CD4-positive, alpha-beta T cell treated with Interleukin-17A for 1 hour (primary cell): ENCODE results near the gene TOR1AIP1.
A peak's percentile ranks its signal among the peaks of the same experiment; 100 is the strongest.
"Not testable (repeated sequence)": the region's sequence is repeated elsewhere in the genome, so short reads cannot be mapped to it uniquely, and the experiment has no call there.

Experiments
- DNase-seq: peaks from one replicate; pipeline ENCODE4 v3.0.0-alpha.2; 2020

Gene TOR1AIP1

GRCh38 chr1:179882253-179883039 lies at the start of gene TOR1AIP1:
Gene TOR1AIP1, plus strand, starts transcription at chr1:179882285. Its CDS starts 218 bp downstream, at chr1:179882503.
- peak; percentile 99 for DNase-seq

GRCh38 chr1:179836686-179837445 lies 45.2 kb upstream of the TOR1AIP1 start:
- not testable (repeated sequence) for DNase-seq

- no peak for DNase-seq
These were observed 42.0 kb upstream of the TOR1AIP1 start for GRCh38 chr1:179840107-179840506.

- DNase-seq, result no peak
These were observed 33.9 kb upstream of the TOR1AIP1 start for GRCh38 chr1:179848233-179848632.

- DNase-seq, result no peak
These were observed 29.0 kb upstream of the TOR1AIP1 start for GRCh38 chr1:179853102-179853501.

GRCh38 chr1:179855831-179856230 lies 26.3 kb upstream of the TOR1AIP1 start:
- not testable (repeated sequence) for DNase-seq

- no peak for DNase-seq
These were observed 25.8 kb upstream of the TOR1AIP1 start for GRCh38 chr1:179856296-179856695.

GRCh38 chr1:179857009-179857408 lies 25.1 kb upstream of the TOR1AIP1 start:
- no peak for DNase-seq

- no peak for DNase-seq
These were observed 21.4 kb upstream of the TOR1AIP1 start for GRCh38 chr1:179860652-179861051.

GRCh38 chr1:179865377-179865776 lies 16.7 kb upstream of the TOR1AIP1 start:
- DNase-seq, result no peak

GRCh38 chr1:179866616-179867015 lies 15.5 kb upstream of the TOR1AIP1 start:
- DNase-seq, result no peak

- DNase-seq, result peak; percentile 64
These were observed 14.4 kb upstream of the TOR1AIP1 start for GRCh38 chr1:179867493-179868330.

- no peak for DNase-seq
These were observed 11.2 kb upstream of the TOR1AIP1 start for GRCh38 chr1:179870870-179871269.

GRCh38 chr1:179871940-179872339 lies 10.1 kb upstream of the TOR1AIP1 start:
- DNase-seq, result no peak

GRCh38 chr1:179872558-179872957 lies 9.5 kb upstream of the TOR1AIP1 start:
- DNase-seq, result no peak

GRCh38 chr1:179873438-179873851 lies 8.6 kb upstream of the TOR1AIP1 start:
- no peak for DNase-seq

GRCh38 chr1:179875596-179876299 lies 6.3 kb upstream of the TOR1AIP1 start:
- no peak for DNase-seq

- DNase-seq, result no peak
These were observed 5.8 kb upstream of the TOR1AIP1 start for GRCh38 chr1:179876300-179876715.

GRCh38 chr1:179877586-179878265 lies 4.4 kb upstream of the TOR1AIP1 start, which contains the start of gene TOR1AIP2:
Gene TOR1AIP2, minus strand, starts transcription at chr1:179877803. Its CDS starts 25,138 bp downstream, at chr1:179852665.
- peak; percentile 87 for DNase-seq

GRCh38 chr1:179879797-179880196 lies 2.3 kb upstream of the TOR1AIP1 start:
- no peak for DNase-seq

- DNase-seq, result no peak
These were observed 338 bp upstream of the TOR1AIP1 start for GRCh38 chr1:179881642-179882252.
